Smooth muscle cell (in vitro differentiated cells): ENCODE data around the gene GATAD2A. TPM values are rescaled to one million over a fixed set of nuclear protein-coding genes. Genes with fewer than 3 reads are reported as not detected.

Source experiments
- DNase-seq: peaks from one replicate; lab custom pipeline; 2025; ENCODE audit not compliant: unreplicated experiment; lab: John Stamatoyannopoulos, UW
- H2AFZ ChIP-seq: fragments of 200-600 bp; sonication (generic); 2 replicates; pipeline ENCODE4 v1.6.0; 2016; ENCODE audit warnings: antibody characterized with exemption, low read depth, mild to moderate bottlenecking
- H3F3A ChIP-seq: fragments of 200-600 bp; sonication (generic); 2 replicates; pipeline ENCODE4 v1.6.0; 2017; ENCODE audit warnings: antibody characterized with exemption, low read depth
- H3K27ac ChIP-seq: fragments of 200-600 bp; sonication (generic); 2 replicates; pipeline ENCODE4 v1.5.1; 2016; ENCODE audit warnings: low read depth, mild to moderate bottlenecking
- H3K27me3 ChIP-seq: fragments of 200-600 bp; sonication (generic); 2 replicates; pipeline ENCODE4 v1.6.1; 2016; ENCODE audit warnings: low read depth, mild to moderate bottlenecking
- H3K36me3 ChIP-seq: fragments of 200-600 bp; sonication (generic); 2 replicates; pipeline ENCODE4 v1.5.1; 2016; ENCODE audit warnings: low read depth
- H3K4me1 ChIP-seq: fragments of 200-600 bp; sonication (generic); 2 replicates; pipeline ENCODE4 v1.5.1; 2016; ENCODE audit warnings: low read depth
- H3K4me2 ChIP-seq: fragments of 200-600 bp; sonication (generic); 2 replicates; pipeline ENCODE4 v1.6.0; 2016; ENCODE audit warnings: mild to moderate bottlenecking
- H3K4me3 ChIP-seq: fragments of 200-600 bp; sonication (generic); 2 replicates; pipeline ENCODE4 v1.5.1; 2016; ENCODE audit warnings: mild to moderate bottlenecking
- H3K79me2 ChIP-seq: fragments of 200-600 bp; sonication (generic); 2 replicates; pipeline ENCODE4 v1.6.0; 2016; ENCODE audit warnings: low read depth, mild to moderate bottlenecking
- H3K9ac ChIP-seq: fragments of 200-600 bp; sonication (generic); 2 replicates; pipeline ENCODE4 v1.6.0; 2016; ENCODE audit warnings: low read depth
- H3K9me3 ChIP-seq: fragments of 200-600 bp; sonication (generic); replicated peaks from 2 replicates; pipeline ENCODE4 v1.5.1; 2016; ENCODE audit warnings: low read depth
- H4K20me1 ChIP-seq: fragments of 200-600 bp; sonication (generic); 2 replicates; pipeline ENCODE4 v1.6.0; 2016; ENCODE audit warnings: low read depth
- CTCF ChIP-seq: fragments of 200-600 bp; sonication (generic); IDR thresholded peaks from 2 replicates; pipeline ENCODE4 v1.5.1; 2017; ENCODE audit warnings: borderline replicate concordance, mild to moderate bottlenecking, antibody characterized with exemption; ENCODE audit not compliant: insufficient read depth, poor library complexity, severe bottlenecking
- whole genome bisulfite sequencing: methylation state at CpG from one replicate; pipeline ENCODE4 v1.1.7; 2016; ENCODE audit warnings: low lambda C conversion rate; 5-methylcytosine and 5-hydroxymethylcytosine counted together
- polyA plus RNA-seq: library from polyadenylated mRNA; unstranded; fragments of >200 nt; fragmentation: Nextera tagmentation; extraction: Ambion mirVana; gene quantifications from 2 replicates; pipeline ENCODE4 v1.2.1, GENCODE V29; 2016
- total RNA-seq: library from RNA; depleted of rRNA; stranded (reverse); fragments of >200 nt; gene quantifications from 2 replicates; pipeline ENCODE4 v1.2.3, GENCODE V29; 2014

The GATAD2A gene
- total and polyA plus RNA-seq, 2 experiments from 2014 or later: 26.8 to 27.0 TPM

DNA sequence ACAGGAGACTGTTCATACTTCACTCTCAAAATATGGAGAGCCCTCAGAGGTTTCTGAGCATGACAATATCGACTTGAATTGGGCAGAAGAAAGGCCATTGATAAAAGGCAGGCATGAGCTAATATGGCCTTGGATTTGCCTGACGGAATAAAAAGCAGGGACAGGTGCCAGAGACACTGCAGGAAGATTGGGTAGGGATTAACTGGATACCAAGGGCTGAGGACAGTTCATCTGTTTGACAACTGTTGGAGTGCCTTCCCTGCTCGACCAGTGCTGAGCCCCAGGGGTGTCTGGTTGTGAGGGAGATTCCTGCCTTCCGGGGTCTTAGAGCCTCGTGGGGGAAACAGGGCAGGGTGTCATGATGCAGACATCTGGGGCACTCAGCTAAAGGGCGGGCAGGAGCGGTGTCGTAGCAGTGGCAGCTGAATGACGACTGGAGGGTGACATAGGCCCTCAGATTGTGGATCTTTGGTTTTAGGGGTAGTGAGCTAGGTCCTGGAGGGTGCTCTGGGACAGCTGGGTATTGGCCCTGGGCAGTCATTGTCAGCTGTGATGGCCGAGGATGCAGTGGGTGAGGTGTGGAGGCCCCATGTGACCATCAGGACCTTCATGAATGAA lies 12.3 kb downstream of the GATAD2A start:
- no peaks in the 10 kb centered on the region for H3K27me3 ChIP-seq
- no peaks in the 10 kb centered on the region for H3F3A ChIP-seq
- no peak overlapping the region for H3K4me2 ChIP-seq
- WGBS: 92% methylated on average over 10 of the region's 10 CpGs
- no peaks in the 10 kb centered on the region for H3K36me3 ChIP-seq
- no peaks in the 10 kb centered on the region for H3K9me3 ChIP-seq
- no peak for DNase-seq
- H3K27ac ChIP-seq: no peak overlapping the region
- H3K4me1 ChIP-seq: peaks cover 4% of the 10 kb centered on the region
- TF ChIP-seq CTCF: no peak
- peaks cover 100% of the 10 kb centered on the region for H4K20me1 ChIP-seq
- no peak overlapping the region for H3K4me3 ChIP-seq
- no peak overlapping the region for H2AFZ ChIP-seq
- H3K79me2 ChIP-seq: peaks cover 98% of the 10 kb centered on the region
- no peak overlapping the region for H3K9ac ChIP-seq

GRCh38 chr19:19418555-19419260 lies 13.2 kb downstream of the GATAD2A start:
- H3K4me1 ChIP-seq: peaks cover 4% of the 10 kb centered on the region
- peaks cover 100% of the 10 kb centered on the region for H4K20me1 ChIP-seq
- no peak overlapping the region for H3K9ac ChIP-seq
- 88% methylated on average over 8 of the region's 8 CpGs for WGBS
- no peak overlapping the region for H3K4me2 ChIP-seq
- H3K27me3 ChIP-seq: no peaks in the 10 kb centered on the region
- H3K36me3 ChIP-seq: no peaks in the 10 kb centered on the region
- no peaks in the 10 kb centered on the region for H3F3A ChIP-seq
- H3K79me2 ChIP-seq: peaks cover 98% of the 10 kb centered on the region
- no peak overlapping the region for H3K27ac ChIP-seq
- TF ChIP-seq CTCF: no peak
- no peak for DNase-seq
- no peak overlapping the region for H3K4me3 ChIP-seq
- H3K9me3 ChIP-seq: no peaks in the 10 kb centered on the region
- no peak overlapping the region for H2AFZ ChIP-seq

DNA sequence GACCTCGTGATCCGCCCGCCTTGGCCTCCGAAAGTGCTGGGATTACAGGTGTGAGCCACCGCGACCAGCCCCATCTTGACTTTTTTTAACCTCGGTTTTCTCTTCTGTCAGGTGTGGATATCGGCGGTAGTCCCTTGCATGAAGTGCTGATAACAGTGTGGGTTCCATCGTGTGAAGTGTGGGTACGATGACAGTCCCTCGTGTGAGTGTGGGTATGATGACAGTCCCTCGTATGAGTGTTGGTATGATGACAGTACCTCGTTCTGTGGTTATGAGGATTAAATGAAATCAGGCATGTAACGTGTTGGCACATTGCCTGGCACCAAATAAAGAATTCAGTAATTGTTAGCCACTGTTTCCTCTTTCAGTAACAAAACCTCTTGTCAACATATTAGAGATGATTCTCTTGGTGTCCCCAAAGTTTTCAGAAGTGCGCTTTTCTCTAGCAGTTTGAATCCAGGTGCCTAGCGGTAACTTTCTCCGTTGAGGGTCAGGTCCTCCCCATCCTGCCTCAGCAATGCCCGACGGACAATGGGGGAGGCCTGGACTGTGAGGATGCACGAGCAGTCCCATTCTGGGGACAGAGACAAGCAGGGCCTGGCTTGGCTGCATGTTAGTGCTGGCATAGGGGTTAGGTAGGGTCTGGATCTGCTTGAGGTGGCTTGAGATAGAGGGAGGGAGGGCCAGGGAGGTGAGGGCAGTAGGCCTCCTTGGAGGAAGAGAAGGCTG lies 15.3 kb downstream of the GATAD2A start:
- WGBS: 91% methylated on average over 21 of the region's 21 CpGs

More for the DNA sequence above, 15.3 kb downstream of the GATAD2A start:
- Histone ChIP-seq H3K4me3 (no peak overlapping the region), H3K9ac (no peak overlapping the region), H3K4me1 (peaks cover 4% of the 10 kb centered on the region), H3K36me3 (no peaks in the 10 kb centered on the region), H3K27me3 (no peaks in the 10 kb centered on the region), H3K9me3 (no peaks in the 10 kb centered on the region), H3K27ac (no peak overlapping the region), H3K79me2 (peaks cover 98% of the 10 kb centered on the region), H3F3A (no peaks in the 10 kb centered on the region), H4K20me1 (peaks cover 100% of the 10 kb centered on the region), H3K4me2 (no peak overlapping the region), H2AFZ (no peak overlapping the region)
- no peak for DNase-seq
- no peak for TF ChIP-seq CTCF
